Measurements from ENCODE around the gene NR1H4. TPM values are rescaled to one million over a fixed set of nuclear protein-coding genes. Genes with fewer than 3 reads are reported as not detected.

Gene NR1H4
- total RNA-seq, 4 donors from 2014 or later = not detected

DNA sequence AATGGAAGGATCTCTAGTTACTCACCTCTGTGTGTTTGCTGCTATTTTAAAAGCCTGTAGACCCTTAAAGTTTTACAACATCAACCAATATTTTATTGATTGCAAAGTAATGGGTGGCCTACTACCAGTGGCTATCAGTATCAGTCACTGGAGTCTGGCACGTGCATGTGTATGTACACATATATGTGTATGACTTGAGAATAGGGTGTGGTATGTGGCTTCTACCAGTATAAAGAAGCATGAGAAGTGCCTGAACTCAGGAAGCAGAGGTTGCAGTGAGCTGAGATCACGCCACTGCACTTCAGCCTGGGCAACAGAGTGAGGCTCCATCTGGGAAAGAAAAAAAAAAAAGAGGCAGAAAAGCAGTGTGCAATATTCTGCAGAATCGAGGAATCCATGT is 54.4 kb downstream of the NR1H4 start:
- WGBS, 2 donors = 37 to 42% methylated on average over 3 of the region's 3 CpGs
- peaks cover 0 to 3% (median 0%) of the 10 kb centered on the region in 4 donors for H3K27me3 ChIP-seq
- intact Hi-C loops (cut with DNase I) = no loop called here
- H3K4me1 ChIP-seq = no peaks in the 10 kb centered on the region
- TF ChIP-seq POLR2A (IDR thresholded peaks at IDR 0.05) = no peak
- TF ChIP-seq, protein P1, sequence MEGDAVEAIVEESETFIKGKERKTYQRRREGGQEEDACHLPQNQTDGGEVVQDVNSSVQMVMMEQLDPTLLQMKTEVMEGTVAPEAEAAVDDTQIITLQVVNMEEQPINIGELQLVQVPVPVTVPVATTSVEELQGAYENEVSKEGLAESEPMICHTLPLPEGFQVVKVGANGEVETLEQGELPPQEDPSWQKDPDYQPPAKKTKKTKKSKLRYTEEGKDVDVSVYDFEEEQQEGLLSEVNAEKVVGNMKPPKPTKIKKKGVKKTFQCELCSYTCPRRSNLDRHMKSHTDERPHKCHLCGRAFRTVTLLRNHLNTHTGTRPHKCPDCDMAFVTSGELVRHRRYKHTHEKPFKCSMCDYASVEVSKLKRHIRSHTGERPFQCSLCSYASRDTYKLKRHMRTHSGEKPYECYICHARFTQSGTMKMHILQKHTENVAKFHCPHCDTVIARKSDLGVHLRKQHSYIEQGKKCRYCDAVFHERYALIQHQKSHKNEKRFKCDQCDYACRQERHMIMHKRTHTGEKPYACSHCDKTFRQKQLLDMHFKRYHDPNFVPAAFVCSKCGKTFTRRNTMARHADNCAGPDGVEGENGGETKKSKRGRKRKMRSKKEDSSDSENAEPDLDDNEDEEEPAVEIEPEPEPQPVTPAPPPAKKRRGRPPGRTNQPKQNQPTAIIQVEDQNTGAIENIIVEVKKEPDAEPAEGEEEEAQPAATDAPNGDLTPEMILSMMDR (IDR thresholded peaks at IDR 0.05) = no peak
- DNase-seq = no peak
- no peak overlapping the region for H3K27ac ChIP-seq
- H3K9me3 ChIP-seq = no peaks in the 10 kb centered on the region
- no peak overlapping the region for H3K4me3 ChIP-seq
- H3K36me3 ChIP-seq = no peaks in the 10 kb centered on the region

DNA sequence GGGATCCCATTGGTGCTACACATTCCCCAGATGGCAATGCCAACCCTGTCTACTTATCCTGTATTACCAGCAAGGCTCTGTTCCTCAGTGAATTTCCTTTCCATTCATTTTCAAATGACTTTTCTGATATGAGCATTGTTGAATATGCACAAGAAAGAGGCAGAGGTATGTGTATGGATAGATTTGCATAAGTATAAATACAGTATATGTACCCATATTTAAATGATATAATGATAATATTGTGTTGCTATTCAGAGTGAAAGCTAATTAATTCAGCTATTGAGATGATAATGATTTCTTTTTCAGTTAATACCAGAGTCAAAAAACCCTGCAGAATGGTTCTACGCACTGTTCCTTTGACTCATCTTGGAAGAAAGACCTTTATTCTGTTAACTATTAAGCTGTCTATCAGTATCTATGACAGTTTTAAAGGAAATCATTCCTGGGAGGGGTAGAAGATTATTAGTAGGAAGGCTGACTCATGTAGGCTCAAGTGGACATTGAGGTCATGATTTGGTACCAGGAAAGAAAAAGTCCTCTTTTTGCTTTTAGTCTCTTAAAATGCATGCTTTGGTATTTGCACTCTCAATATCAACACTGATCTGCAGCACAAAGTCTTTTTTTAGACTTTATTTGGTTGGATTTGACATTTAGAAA is 54.9 kb downstream of the NR1H4 start:
- H3K27ac ChIP-seq = no peak overlapping the region
- H3K4me3 ChIP-seq = no peak overlapping the region
- intact Hi-C loops (cut with DNase I) = no loop called here
- no peaks in the 10 kb centered on the region for H3K36me3 ChIP-seq
- DNase-seq = no peak
- no peaks in the 10 kb centered on the region for H3K9me3 ChIP-seq
- peaks cover 0 to 3% (median 0%) of the 10 kb centered on the region in 4 donors for H3K27me3 ChIP-seq
- H3K4me1 ChIP-seq = no peaks in the 10 kb centered on the region
- TF ChIP-seq, protein P1 (IDR thresholded peaks at IDR 0.05) = no peak
- TF ChIP-seq POLR2A (IDR thresholded peaks at IDR 0.05) = no peak
- WGBS, 2 donors = 67 to 92% methylated on average over 1 of the region's 1 CpG

DNA sequence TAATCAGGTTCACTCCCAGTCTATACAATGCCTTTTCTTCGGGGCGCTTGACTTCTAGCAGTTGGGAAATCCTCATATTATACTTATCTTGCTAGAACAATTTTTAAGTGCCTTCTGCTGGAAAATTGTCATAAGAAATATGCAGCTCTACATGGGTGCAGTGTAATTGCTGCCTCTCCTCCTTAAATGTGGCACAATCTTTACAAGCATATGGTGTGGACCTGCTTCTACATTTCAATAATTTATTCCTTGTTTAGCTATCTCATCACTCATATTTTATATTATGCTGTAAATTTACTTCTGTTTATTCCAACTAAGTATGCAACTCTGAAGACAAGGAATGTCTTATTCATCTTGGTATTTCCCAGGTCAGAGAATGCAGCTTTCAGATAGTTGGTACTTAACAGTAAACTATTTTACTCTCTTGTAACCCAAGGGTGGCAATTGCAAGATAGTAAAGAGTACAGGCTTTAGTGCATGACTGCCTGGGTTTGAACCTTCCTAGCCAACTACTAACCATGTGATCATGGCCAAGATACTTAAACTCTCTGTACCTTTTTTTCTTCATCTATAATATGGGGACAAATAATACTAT is 56.2 kb downstream of the NR1H4 start:
- Histone ChIP-seq H3K36me3 (no peaks in the 10 kb centered on the region), H3K4me1 (no peaks in the 10 kb centered on the region), H3K27me3 (no peaks in the 10 kb centered on the region), H3K4me3 (no peak overlapping the region), H3K27ac (no peak overlapping the region), H3K9me3 (no peaks in the 10 kb centered on the region)
- intact Hi-C loops (cut with DNase I) = no loop called here
- 91 to 93% methylated on average over 2 of the region's 2 CpGs for WGBS, 2 donors
- DNase-seq = no peak
- TF ChIP-seq POLR2A (IDR thresholded peaks at IDR 0.05) = no peak
- TF ChIP-seq, protein P1 (IDR thresholded peaks at IDR 0.05) = no peak

DNA sequence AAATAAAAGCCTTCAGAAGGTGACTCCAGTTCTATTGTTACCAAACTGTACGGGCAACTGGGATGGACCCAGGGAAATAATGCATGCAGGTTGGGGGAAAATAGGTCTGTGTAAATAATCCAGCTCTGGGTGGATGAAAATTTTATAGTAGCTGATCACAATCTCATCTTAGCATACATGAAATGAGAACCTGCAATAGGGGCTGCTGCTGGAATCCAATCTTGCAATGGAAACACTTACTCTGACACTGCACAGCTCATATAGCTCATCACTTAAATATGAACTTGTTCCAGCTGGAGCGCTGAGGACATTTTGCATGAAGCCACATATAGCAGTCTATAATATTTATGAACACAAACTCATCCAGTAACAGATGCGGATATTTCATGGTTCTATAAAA is 59.7 kb downstream of the NR1H4 start:
- H3K36me3 ChIP-seq = no peaks in the 10 kb centered on the region
- WGBS, 2 donors = 82 to 86% methylated on average over 3 of the region's 3 CpGs
- no peak for TF ChIP-seq POLR2A (IDR thresholded peaks at IDR 0.05)
- TF ChIP-seq, protein P1 (IDR thresholded peaks at IDR 0.05) = no peak
- no peak overlapping the region for H3K27ac ChIP-seq
- intact Hi-C loops (cut with DNase I) = no loop called here
- no peaks in the 10 kb centered on the region for H3K9me3 ChIP-seq
- DNase-seq = no peak
- H3K27me3 ChIP-seq = no peaks in the 10 kb centered on the region
- no peak overlapping the region for H3K4me3 ChIP-seq
- H3K4me1 ChIP-seq = no peaks in the 10 kb centered on the region

DNA sequence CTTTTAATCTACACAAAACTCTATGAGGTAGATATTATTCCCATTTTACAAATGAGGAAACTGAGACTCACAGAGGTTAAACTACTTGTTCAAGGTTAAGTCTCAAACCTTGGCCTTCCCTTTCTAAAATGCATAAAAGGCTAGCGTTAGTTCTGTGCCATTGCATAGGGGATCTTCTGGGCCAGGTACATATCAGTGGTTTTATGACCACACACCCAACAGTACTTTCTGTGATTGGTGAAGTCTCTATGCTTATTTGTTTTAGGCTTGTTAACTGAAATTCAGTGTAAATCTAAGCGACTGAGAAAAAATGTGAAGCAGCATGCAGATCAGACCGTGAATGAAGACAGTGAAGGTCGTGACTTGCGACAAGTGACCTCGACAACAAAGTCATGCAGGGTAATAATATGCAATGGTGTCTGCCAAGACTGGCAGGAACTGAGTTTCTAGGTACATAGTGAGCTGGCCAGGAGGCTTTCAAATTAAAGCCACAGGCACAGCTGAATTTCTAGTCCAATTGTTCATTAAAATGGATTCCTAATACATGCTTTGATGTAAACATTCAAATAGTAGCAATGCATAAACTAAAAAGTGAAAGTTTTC is 61.1 kb downstream of the NR1H4 start:
- intact Hi-C loops (cut with DNase I) = no loop called here

More for the DNA sequence above, 61.1 kb downstream of the NR1H4 start:
- Histone ChIP-seq H3K4me3 (no peak overlapping the region), H3K27me3 (no peaks in the 10 kb centered on the region), H3K27ac (no peak overlapping the region), H3K4me1 (no peaks in the 10 kb centered on the region), H3K36me3 (no peaks in the 10 kb centered on the region), H3K9me3 (no peaks in the 10 kb centered on the region)
- no peak for DNase-seq
- WGBS, 2 donors = 71 to 83% methylated on average over 6 of the region's 6 CpGs
- TF ChIP-seq, protein P1 (IDR thresholded peaks at IDR 0.05) = no peak
